ENCODE results near the gene KIAA2012. TPM values are rescaled to one million over a fixed set of nuclear protein-coding genes. Genes with fewer than 3 reads are reported as not detected.

The KIAA2012 gene
- total RNA-seq, 1 donor from 2014 or later: 1.3 TPM

GRCh38 chr2:202158796-202159195 lies 85.7 kb downstream of the KIAA2012 start:
- H3K4me1 Mint-ChIP-seq (ENCODE audit: unreplicated experiment): peaks cover 18% of the 10 kb centered on the region
- DNase-seq (ENCODE audit: extremely low spot score, unreplicated experiment): no peak
- no peaks in the 10 kb centered on the region for H3K9me3 Mint-ChIP-seq
- no peaks in the 10 kb centered on the region for H3K27me3 Mint-ChIP-seq
- H3K36me3 Mint-ChIP-seq: no peaks in the 10 kb centered on the region
- no peak overlapping the region for H3K4me3 Mint-ChIP-seq
- no peak overlapping the region for H3K27ac Mint-ChIP-seq
- TF ChIP-seq CTCF (conservative IDR thresholded peaks at IDR 0.05): peak; percentile 35

- Mint-ChIP-seq H3K27ac (peak overlapping the region; percentile 38), H3K4me3 (no peak overlapping the region), H3K27me3 (no peaks in the 10 kb centered on the region), H3K4me1 (ENCODE audit: unreplicated experiment) (peaks cover 22% of the 10 kb centered on the region), H3K36me3 (no peaks in the 10 kb centered on the region), H3K9me3 (no peaks in the 10 kb centered on the region)
- no peak for TF ChIP-seq CTCF (conservative IDR thresholded peaks at IDR 0.05)
- no peak for DNase-seq (ENCODE audit: extremely low spot score, unreplicated experiment)
Observed at GRCh38 chr2:202161151-202161835, 88.2 kb downstream of the KIAA2012 start.

- peaks cover 4% of the 10 kb centered on the region for H3K27me3 Mint-ChIP-seq
- DNase-seq (ENCODE audit: extremely low spot score, unreplicated experiment): no peak
- H3K4me3 Mint-ChIP-seq: no peak overlapping the region
- H3K9me3 Mint-ChIP-seq: no peaks in the 10 kb centered on the region
- H3K4me1 Mint-ChIP-seq (ENCODE audit: unreplicated experiment): peaks cover 28% of the 10 kb centered on the region
- TF ChIP-seq CTCF (conservative IDR thresholded peaks at IDR 0.05): no peak
- no peaks in the 10 kb centered on the region for H3K36me3 Mint-ChIP-seq
- no peak overlapping the region for H3K27ac Mint-ChIP-seq
Observed at GRCh38 chr2:202164411-202164810, 91.4 kb downstream of the KIAA2012 start.

- Mint-ChIP-seq H3K36me3 (no peaks in the 10 kb centered on the region), H3K9me3 (no peaks in the 10 kb centered on the region), H3K4me3 (no peak overlapping the region), H3K4me1 (ENCODE audit: unreplicated experiment) (peaks cover 29% of the 10 kb centered on the region), H3K27ac (no peak overlapping the region), H3K27me3 (peaks cover 10% of the 10 kb centered on the region)
- TF ChIP-seq CTCF (conservative IDR thresholded peaks at IDR 0.05): no peak
- no peak for DNase-seq (ENCODE audit: extremely low spot score, unreplicated experiment)
Observed at GRCh38 chr2:202165208-202165607, 92.2 kb downstream of the KIAA2012 start.

DNA sequence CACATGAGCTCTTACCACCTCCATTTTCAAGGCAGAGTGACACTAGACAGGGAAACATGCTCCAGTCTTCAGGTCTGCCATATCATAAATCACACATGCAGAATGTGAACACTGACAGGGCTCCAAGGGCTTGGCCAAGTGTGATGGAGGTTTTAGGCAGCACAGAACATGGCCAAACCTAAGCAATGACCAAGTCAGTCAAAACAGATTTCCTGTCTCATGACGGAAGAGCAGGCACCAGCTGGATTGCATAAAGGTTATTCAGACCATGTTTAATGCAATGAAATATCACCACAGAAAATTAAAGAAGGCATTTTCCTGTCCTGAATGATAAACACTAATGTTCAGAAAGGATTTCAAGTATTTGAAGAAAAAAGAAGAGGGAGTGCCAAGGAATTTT lies 92.9 kb downstream of the KIAA2012 start:
- H3K27ac Mint-ChIP-seq: peak overlapping the region; percentile 74
- peak overlapping the region; percentile 35 for H3K4me3 Mint-ChIP-seq
- no peak for TF ChIP-seq CTCF (conservative IDR thresholded peaks at IDR 0.05)
- no peaks in the 10 kb centered on the region for H3K9me3 Mint-ChIP-seq
- peaks cover 17% of the 10 kb centered on the region for H3K27me3 Mint-ChIP-seq
- H3K36me3 Mint-ChIP-seq: no peaks in the 10 kb centered on the region
- peaks cover 30% of the 10 kb centered on the region for H3K4me1 Mint-ChIP-seq (ENCODE audit: unreplicated experiment)
- DNase-seq (ENCODE audit: extremely low spot score, unreplicated experiment): no peak
